ENCODE data around the gene MACROH2A2.
"Not testable (repeated sequence)": the region's sequence is repeated elsewhere in the genome, so short reads cannot be mapped to it uniquely, and the experiment has no call there.

Gene MACROH2A2

GRCh38 chr10:70052462-70053217, at the start of gene MACROH2A2:
Gene MACROH2A2 (plus strand): TSS chr10:70052846. CDS start chr10:70075659, 22,813 bp downstream.
- DNase-seq (ENCODE audit: low read depth in 2 of 2), result no peak

- DNase-seq (ENCODE audit: low read depth in 2 of 2), result no peak
Observed at GRCh38 chr10:70007116-70007820, 45.4 kb upstream of the MACROH2A2 start.

- DNase-seq (ENCODE audit: low read depth in 2 of 2), result no peak
Observed at GRCh38 chr10:70031215-70031614, 21.4 kb upstream of the MACROH2A2 start.

GRCh38 chr10:70032667-70033289, 19.9 kb upstream of the MACROH2A2 start:
- no peak for DNase-seq (ENCODE audit: low read depth in 2 of 2)

GRCh38 chr10:70034232-70034631, 18.4 kb upstream of the MACROH2A2 start:
- DNase-seq (ENCODE audit: low read depth in 2 of 2), result no peak

- no peak for DNase-seq (ENCODE audit: low read depth in 2 of 2)
Observed at GRCh38 chr10:70035531-70035930, 17.1 kb upstream of the MACROH2A2 start.

GRCh38 chr10:70038923-70039322, 13.7 kb upstream of the MACROH2A2 start:
- DNase-seq (ENCODE audit: low read depth in 2 of 2), result no peak

- DNase-seq (ENCODE audit: low read depth in 2 of 2), result no peak
Observed at GRCh38 chr10:70041016-70041415, 11.6 kb upstream of the MACROH2A2 start.

GRCh38 chr10:70041739-70042138, 10.9 kb upstream of the MACROH2A2 start:
- not testable (repeated sequence) for DNase-seq (ENCODE audit: low read depth in 2 of 2)

GRCh38 chr10:70047066-70047465, 5.6 kb upstream of the MACROH2A2 start:
- DNase-seq (ENCODE audit: low read depth in 2 of 2), result not testable (repeated sequence)

GRCh38 chr10:70048030-70048723, 4.5 kb upstream of the MACROH2A2 start:
- no peak for DNase-seq (ENCODE audit: low read depth in 2 of 2)

GRCh38 chr10:70051848-70052247, 798 bp upstream of the MACROH2A2 start:
- DNase-seq (ENCODE audit: low read depth in 2 of 2), result no peak

- no peak for DNase-seq (ENCODE audit: low read depth in 2 of 2)
Observed at GRCh38 chr10:70053218-70053840, 683 bp downstream of the MACROH2A2 start.

GRCh38 chr10:70053841-70054288, 1.2 kb downstream of the MACROH2A2 start:
- no peak for DNase-seq (ENCODE audit: low read depth in 2 of 2)

GRCh38 chr10:70054902-70055301, 2.3 kb downstream of the MACROH2A2 start:
- no peak for DNase-seq (ENCODE audit: low read depth in 2 of 2)

- DNase-seq (ENCODE audit: low read depth in 2 of 2), result no peak
Observed at GRCh38 chr10:70055550-70055949, 2.9 kb downstream of the MACROH2A2 start.

- no peak for DNase-seq (ENCODE audit: low read depth in 2 of 2)
Observed at GRCh38 chr10:70057306-70057705, 4.7 kb downstream of the MACROH2A2 start.

GRCh38 chr10:70060389-70060788, 7.7 kb downstream of the MACROH2A2 start:
- DNase-seq (ENCODE audit: low read depth in 2 of 2), result no peak

GRCh38 chr10:70063418-70064098, 10.9 kb downstream of the MACROH2A2 start:
- DNase-seq (ENCODE audit: low read depth in 2 of 2), result no peak

- DNase-seq (ENCODE audit: low read depth in 2 of 2), result no peak
Observed at GRCh38 chr10:70064486-70064885, 11.8 kb downstream of the MACROH2A2 start.

- DNase-seq (ENCODE audit: low read depth in 2 of 2), result no peak
Observed at GRCh38 chr10:70066190-70066589, 13.5 kb downstream of the MACROH2A2 start.
